Measurements from ENCODE around the gene PODN. TPM values are rescaled to one million over a fixed set of nuclear protein-coding genes. Genes with fewer than 3 reads are reported as not detected.

Gene PODN
- total RNA-seq, 1 experiment from 2014 or later: not detected

GRCh38 chr1:53132176-53132575, 70.2 kb downstream of the PODN start:
- TF ChIP-seq, protein P1, sequence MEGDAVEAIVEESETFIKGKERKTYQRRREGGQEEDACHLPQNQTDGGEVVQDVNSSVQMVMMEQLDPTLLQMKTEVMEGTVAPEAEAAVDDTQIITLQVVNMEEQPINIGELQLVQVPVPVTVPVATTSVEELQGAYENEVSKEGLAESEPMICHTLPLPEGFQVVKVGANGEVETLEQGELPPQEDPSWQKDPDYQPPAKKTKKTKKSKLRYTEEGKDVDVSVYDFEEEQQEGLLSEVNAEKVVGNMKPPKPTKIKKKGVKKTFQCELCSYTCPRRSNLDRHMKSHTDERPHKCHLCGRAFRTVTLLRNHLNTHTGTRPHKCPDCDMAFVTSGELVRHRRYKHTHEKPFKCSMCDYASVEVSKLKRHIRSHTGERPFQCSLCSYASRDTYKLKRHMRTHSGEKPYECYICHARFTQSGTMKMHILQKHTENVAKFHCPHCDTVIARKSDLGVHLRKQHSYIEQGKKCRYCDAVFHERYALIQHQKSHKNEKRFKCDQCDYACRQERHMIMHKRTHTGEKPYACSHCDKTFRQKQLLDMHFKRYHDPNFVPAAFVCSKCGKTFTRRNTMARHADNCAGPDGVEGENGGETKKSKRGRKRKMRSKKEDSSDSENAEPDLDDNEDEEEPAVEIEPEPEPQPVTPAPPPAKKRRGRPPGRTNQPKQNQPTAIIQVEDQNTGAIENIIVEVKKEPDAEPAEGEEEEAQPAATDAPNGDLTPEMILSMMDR (conservative IDR thresholded peaks at IDR 0.05; ENCODE audit: low read depth, low read length): no peak
- TF ChIP-seq EZH2 (IDR thresholded peaks at IDR 0.05; ENCODE audit: borderline replicate concordance, low read depth, low read length, poor library complexity, severe bottlenecking): no peak
- no peaks in the 10 kb centered on the region for H3K27me3 ChIP-seq (replicated peaks; ENCODE audit: insufficient read depth, low read depth, low read length, poor library complexity)
- H3K9me3 ChIP-seq (ENCODE audit: low read depth, low read length, poor library complexity, severe bottlenecking): peaks cover under 1% of the 10 kb centered on the region
- no peaks in the 10 kb centered on the region for H3K4me1 ChIP-seq (ENCODE audit: insufficient read depth, low read length, poor library complexity, severe bottlenecking)
- no TSS peak for BruUV-seq (replicated peaks)
- no peak for DNase-seq (ENCODE audit: low spot score)
- H3K36me3 ChIP-seq (ENCODE audit: insufficient read depth, low read length, poor library complexity, severe bottlenecking): no peaks in the 10 kb centered on the region
- no peak overlapping the region for H3K4me3 ChIP-seq (ENCODE audit: low read depth, low read length, poor library complexity, severe bottlenecking)
- intact Hi-C loops (cut with micrococcal nuclease; ENCODE audit: unreplicated experiment): no loop called here
- H3K27ac ChIP-seq (ENCODE audit: low read depth, low read length, poor library complexity, severe bottlenecking): no peak overlapping the region
- ChIA-PET CTCF (no interaction called here), POLR2A (ENCODE audit: low non-redundant PET) (no interaction called here)

DNA sequence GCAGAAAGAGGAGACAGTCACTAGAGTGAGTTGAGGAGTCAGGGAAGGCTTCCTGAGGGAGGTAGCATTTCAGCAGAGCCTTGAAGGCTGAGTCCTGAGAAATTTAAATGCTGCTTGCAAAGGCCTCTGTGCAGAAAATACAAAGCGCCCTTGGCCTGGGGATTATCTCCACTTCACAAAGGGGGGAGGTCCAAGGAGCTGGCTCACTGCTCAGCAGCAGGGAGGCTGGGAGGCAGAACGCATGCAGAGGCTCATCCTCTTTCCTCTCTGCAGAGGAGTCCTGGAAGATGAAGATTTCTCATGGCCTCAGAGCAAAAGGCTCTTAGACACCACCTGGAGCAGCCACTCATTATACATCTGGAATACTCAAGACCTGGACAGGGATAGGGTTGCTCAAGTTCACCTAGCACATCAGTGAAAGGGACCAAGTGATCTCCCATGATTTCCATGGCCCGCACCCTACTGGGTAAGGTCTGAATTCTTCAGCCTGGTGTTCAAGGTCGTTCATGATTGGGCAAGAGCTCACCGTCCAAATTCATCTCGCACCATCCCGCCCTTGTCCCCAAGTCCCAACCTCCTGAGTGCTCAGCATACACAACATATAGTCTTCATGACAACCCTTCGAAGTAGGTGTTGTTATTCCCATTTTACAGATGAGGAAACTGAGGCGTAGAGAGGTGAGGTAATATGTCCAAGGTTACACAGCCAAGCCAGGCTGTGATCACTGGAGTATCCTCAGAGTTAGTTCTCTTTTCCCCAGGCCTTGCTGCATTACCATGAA, 71.4 kb downstream of the PODN start:
- CTCF ChIA-PET: no interaction called here
- no peak overlapping the region for H3K27ac ChIP-seq (ENCODE audit: low read depth, low read length, poor library complexity, severe bottlenecking)

DNA sequence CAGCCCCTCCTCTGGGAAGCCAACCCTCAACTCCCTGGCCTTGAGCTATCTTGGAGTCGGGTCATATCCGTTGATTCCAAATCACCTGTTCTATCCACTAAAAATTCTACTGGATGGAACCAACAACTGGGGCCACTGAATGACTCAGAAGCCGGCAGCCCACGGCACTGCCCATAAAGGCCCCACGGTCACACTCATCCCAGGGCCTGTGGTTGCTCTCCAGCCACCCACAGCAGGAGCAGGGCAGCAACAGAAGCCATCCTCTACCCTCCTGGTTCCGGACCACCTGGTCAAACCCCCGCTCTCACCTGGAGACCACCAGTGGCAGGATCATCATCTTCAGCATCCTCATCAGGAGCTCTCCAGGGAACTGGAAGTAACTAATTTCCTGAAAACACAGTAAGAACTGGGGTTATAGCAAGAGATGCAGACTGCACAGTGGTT, 72.1 kb downstream of the PODN start:
- H3K27ac ChIP-seq (ENCODE audit: low read depth, low read length, poor library complexity, severe bottlenecking): no peak overlapping the region
- H3K27me3 ChIP-seq (replicated peaks; ENCODE audit: insufficient read depth, low read depth, low read length, poor library complexity): no peaks in the 10 kb centered on the region
- H3K9me3 ChIP-seq (ENCODE audit: low read depth, low read length, poor library complexity, severe bottlenecking): peaks cover 11% of the 10 kb centered on the region
- H3K4me1 ChIP-seq (ENCODE audit: insufficient read depth, low read length, poor library complexity, severe bottlenecking): no peaks in the 10 kb centered on the region
- no peak for TF ChIP-seq EZH2 (IDR thresholded peaks at IDR 0.05; ENCODE audit: borderline replicate concordance, low read depth, low read length, poor library complexity, severe bottlenecking)
- TF ChIP-seq, protein P1 (conservative IDR thresholded peaks at IDR 0.05; ENCODE audit: low read depth, low read length): no peak
- ChIA-PET POLR2A (ENCODE audit: low non-redundant PET) (no interaction called here), CTCF (no interaction called here)
- H3K4me3 ChIP-seq (ENCODE audit: low read depth, low read length, poor library complexity, severe bottlenecking): no peak overlapping the region
- H3K36me3 ChIP-seq (ENCODE audit: insufficient read depth, low read length, poor library complexity, severe bottlenecking): no peaks in the 10 kb centered on the region
- DNase-seq (ENCODE audit: low spot score): no peak
- BruUV-seq (replicated peaks): no TSS peak
- intact Hi-C loops (cut with micrococcal nuclease; ENCODE audit: unreplicated experiment): no loop called here

More for the DNA sequence above, 71.4 kb downstream of the PODN start:
- Histone ChIP-seq H3K4me1 (ENCODE audit: insufficient read depth, low read length, poor library complexity, severe bottlenecking) (no peaks in the 10 kb centered on the region), H3K27me3 (replicated peaks; ENCODE audit: insufficient read depth, low read depth, low read length, poor library complexity) (no peaks in the 10 kb centered on the region), H3K9me3 (ENCODE audit: low read depth, low read length, poor library complexity, severe bottlenecking) (peaks cover 11% of the 10 kb centered on the region), H3K36me3 (ENCODE audit: insufficient read depth, low read length, poor library complexity, severe bottlenecking) (no peaks in the 10 kb centered on the region), H3K4me3 (ENCODE audit: low read depth, low read length, poor library complexity, severe bottlenecking) (no peak overlapping the region)
- POLR2A ChIA-PET (ENCODE audit: low non-redundant PET): no interaction called here
- BruUV-seq (replicated peaks): no TSS peak
- intact Hi-C loops (cut with micrococcal nuclease; ENCODE audit: unreplicated experiment): no loop called here
- no peak for DNase-seq (ENCODE audit: low spot score)
- TF ChIP-seq, protein P1 (conservative IDR thresholded peaks at IDR 0.05; ENCODE audit: low read depth, low read length): no peak
- TF ChIP-seq EZH2 (IDR thresholded peaks at IDR 0.05; ENCODE audit: borderline replicate concordance, low read depth, low read length, poor library complexity, severe bottlenecking): no peak

Other genes starting within 250 kb of the PODN start
- 0.17 and 0.31 TPM in 2 replicates for gene ZYG11A, start 219.5 kb upstream of the PODN start, total RNA-seq (2021)
- 7.4 and 14.6 TPM in 2 replicates for gene ECHDC2, start 140.5 kb upstream of the PODN start, total RNA-seq (2021)
- 73.2 and 83.4 TPM in 2 replicates for gene SCP2, start 134.9 kb upstream of the PODN start, total RNA-seq (2021)
- not detected in 2 replicates for gene SLC1A7, start 80.4 kb downstream of the PODN start, total RNA-seq (2021)
- gene CPT2, start 134.6 kb downstream of the PODN start, total RNA-seq (2021): 17.0 and 18.7 TPM in 2 replicates
- gene CZIB, start 158.4 kb downstream of the PODN start, total RNA-seq (2021): 53.8 and 56.7 TPM in 2 replicates
- 75.1 and 76.3 TPM in 2 replicates for gene MAGOH, start 176.3 kb downstream of the PODN start, total RNA-seq (2021)

Data from A673 (cell line).